GM19099 (cell line): Measurements from ENCODE around the gene GMPR2.
A peak's percentile ranks its signal among the peaks of the same experiment; 100 is the strongest.

ENCODE experiments used
- POLR2A ChIP-seq: IDR thresholded peaks from 3 replicates; pipeline ENCODE4 v1.6.1; 2011; ENCODE audit warnings: low read depth; ENCODE audit not compliant: insufficient read length; ENCODE audit errors: extremely low read depth

Gene GMPR2

GRCh38 chr14:24266344-24267244 lies 33.9 kb downstream of the GMPR2 start:
- TF ChIP-seq POLR2A, result no peak

GRCh38 chr14:24267516-24267915 lies 34.8 kb downstream of the GMPR2 start:
- TF ChIP-seq POLR2A, result no peak

GRCh38 chr14:24268225-24268624 lies 35.5 kb downstream of the GMPR2 start:
- no peak for TF ChIP-seq POLR2A

- no peak for TF ChIP-seq POLR2A
Observed at GRCh38 chr14:24269368-24269767, 36.6 kb downstream of the GMPR2 start.

- TF ChIP-seq POLR2A, result no peak
Observed at GRCh38 chr14:24269910-24270536, 37.3 kb downstream of the GMPR2 start.

GRCh38 chr14:24270537-24271133 lies 37.9 kb downstream of the GMPR2 start:
- no peak for TF ChIP-seq POLR2A

- peak; percentile 84 for TF ChIP-seq POLR2A
Observed at GRCh38 chr14:24271134-24271833, 38.6 kb downstream of the GMPR2 start, which contains the start of gene RABGGTA. RABGGTA (minus strand) TSS chr14:24271597; CDS start chr14:24271115, 482 bp downstream.

GRCh38 chr14:24271834-24272263 lies 39.1 kb downstream of the GMPR2 start:
- no peak for TF ChIP-seq POLR2A

- no peak for TF ChIP-seq POLR2A
Observed at GRCh38 chr14:24272467-24272866, 39.7 kb downstream of the GMPR2 start.

GRCh38 chr14:24273422-24273998 lies 40.8 kb downstream of the GMPR2 start:
- no peak for TF ChIP-seq POLR2A

GRCh38 chr14:24274101-24274543 lies 41.4 kb downstream of the GMPR2 start:
- TF ChIP-seq POLR2A, result peak; percentile 17

GRCh38 chr14:24277071-24277470 lies 44.3 kb downstream of the GMPR2 start:
- no peak for TF ChIP-seq POLR2A

GRCh38 chr14:24277606-24278321 lies 45.0 kb downstream of the GMPR2 start:
- no peak for TF ChIP-seq POLR2A

GRCh38 chr14:24278424-24278823 lies 45.7 kb downstream of the GMPR2 start:
- TF ChIP-seq POLR2A, result no peak

- TF ChIP-seq POLR2A, result no peak
Observed at GRCh38 chr14:24279301-24280186, 46.8 kb downstream of the GMPR2 start.
